Lung (tissue), 12 donors: ENCODE data around the gene CEP43. TPM values are rescaled to one million over a fixed set of nuclear protein-coding genes. Genes with fewer than 3 reads are reported as not detected.

Experiments
- ATAC-seq: fragments of 200-7000 bp; cut with Tn5 transposase; one replicate; pipeline ENCODE4 v1.9.1; 2020; ENCODE audit warnings: moderate number of reproducible peaks; ENCODE audit not compliant: insufficient read depth, low FRiP score
- DNase-seq, 3 donors: peaks; one replicate each; pipeline ENCODE4 v3.0.0-alpha.2; 2013 to 2017
- H3K27ac ChIP-seq, 2 donors: one replicate each; pipeline ENCODE4 v1.5.1; 2013; ENCODE audit warnings: mild to moderate bottlenecking in 2 of 2, moderate library complexity in 2 of 2, control low read depth in 1 of 2, inconsistent platforms in 1 of 2, low read depth in 1 of 2, low read length in 1 of 2
- H3K27me3 ChIP-seq, 3 donors: one replicate each; pipeline ENCODE4 v1.5.1; 2013; ENCODE audit warnings: low read length in 2 of 3; ENCODE audit not compliant: control insufficient read depth in 3 of 3, insufficient read depth in 3 of 3
- H3K36me3 ChIP-seq, 4 donors: one replicate each; pipeline ENCODE4 v1.5.1; 2013; ENCODE audit warnings: low read length in 4 of 4, mild to moderate bottlenecking in 1 of 4, moderate library complexity in 1 of 4; ENCODE audit not compliant: control insufficient read depth in 4 of 4, insufficient read depth in 4 of 4
- H3K4me1 ChIP-seq, 5 donors: one replicate each; pipeline ENCODE4 v1.5.1; 2013; ENCODE audit warnings: low read length in 5 of 5, mild to moderate bottlenecking in 2 of 5, moderate library complexity in 1 of 5; ENCODE audit not compliant: control insufficient read depth in 5 of 5, insufficient read depth in 5 of 5
- H3K4me3 ChIP-seq: one replicate; pipeline ENCODE4 v1.5.1; 2013; ENCODE audit warnings: mild to moderate bottlenecking, control low read depth, moderate library complexity
- H3K9ac ChIP-seq, 2 donors: one replicate each; pipeline ENCODE4 v1.5.1; 2013; ENCODE audit warnings: low read length in 2 of 2, control low read depth in 1 of 2; ENCODE audit not compliant: insufficient read depth in 1 of 2
- H3K9me3 ChIP-seq, 4 donors: one replicate each; pipeline ENCODE4 v1.5.1; 2013; ENCODE audit warnings: low read length in 3 of 4, mild to moderate bottlenecking in 1 of 4, moderate library complexity in 1 of 4; ENCODE audit not compliant: control insufficient read depth in 4 of 4, insufficient read depth in 3 of 4
- WGBS, 2 donors: extraction: QIAGEN DNeasy Blood & Tissue Kit; methylation state at CpG; one replicate each; pipeline ENCODE4 v1.1.7; 2013; 5-methylcytosine and 5-hydroxymethylcytosine counted together
- polyA plus RNA-seq, 2 donors: library from polyadenylated mRNA; stranded (reverse); fragments of 200-250 nt; gene quantifications; one replicate each; pipeline ENCODE4 v1.2.1, GENCODE V29; 2013
- total RNA-seq, 2 donors: library from RNA; depleted of rRNA in 1 of 2; stranded (reverse); fragments of >200 nt in 1 of 2; gene quantifications; one replicate each; pipeline ENCODE4 v1.2.1, GENCODE V29; 2014 to 2021
- TF ChIP-seq, protein P1 (sequence below): IDR thresholded peaks from 2 replicates; pipeline ENCODE4 v1.5.1; 2012; ENCODE audit warnings: mild to moderate bottlenecking; ENCODE audit errors: control extremely low read depth, extremely low read depth
- donor health status: control.
- donor health status: control.
- donor health status: Bipolar disorder and iron deficiency.
- donor health status: healthy.
- donor health status: DM: yes; HTN: yes; CAD: no.

CEP43 gene
- total and polyA plus RNA-seq, 4 donors: 6.6 to 43.2 (median 10.3) TPM

DNA sequence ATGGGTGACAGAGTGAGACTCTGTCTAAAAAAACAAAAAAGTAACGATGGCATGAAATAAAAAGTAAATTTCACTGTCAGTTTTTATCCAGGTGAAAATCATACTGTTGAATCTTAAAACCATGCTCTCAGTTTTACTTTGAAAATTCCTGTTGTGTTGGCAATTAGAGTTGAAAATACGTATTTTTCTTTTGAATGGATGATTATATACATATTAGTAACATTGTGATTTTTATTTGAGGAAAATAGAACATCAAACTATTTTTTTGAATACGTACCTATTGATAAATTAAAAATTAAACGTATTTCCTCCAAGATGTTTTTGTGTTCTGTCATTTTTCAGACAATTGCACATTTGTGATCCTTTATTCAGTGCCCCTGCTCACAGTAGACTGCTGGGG lies 14.7 kb downstream of the CEP43 start:
- Histone ChIP-seq H3K27me3 (no peaks in the 10 kb centered on the region), H3K27ac (no peak overlapping the region), H3K4me3 (no peak overlapping the region), H3K4me1 (no peaks in the 10 kb centered on the region), H3K9ac (no peak overlapping the region), H3K36me3 (peaks cover 13 to 17% (median 13%) of the 10 kb centered on the region in 4 donors), H3K9me3 (no peaks in the 10 kb centered on the region)
- WGBS, 2 donors: 97 to 99% methylated on average over 4 of the region's 4 CpGs
- no peak for DNase-seq
- TF ChIP-seq, protein P1, sequence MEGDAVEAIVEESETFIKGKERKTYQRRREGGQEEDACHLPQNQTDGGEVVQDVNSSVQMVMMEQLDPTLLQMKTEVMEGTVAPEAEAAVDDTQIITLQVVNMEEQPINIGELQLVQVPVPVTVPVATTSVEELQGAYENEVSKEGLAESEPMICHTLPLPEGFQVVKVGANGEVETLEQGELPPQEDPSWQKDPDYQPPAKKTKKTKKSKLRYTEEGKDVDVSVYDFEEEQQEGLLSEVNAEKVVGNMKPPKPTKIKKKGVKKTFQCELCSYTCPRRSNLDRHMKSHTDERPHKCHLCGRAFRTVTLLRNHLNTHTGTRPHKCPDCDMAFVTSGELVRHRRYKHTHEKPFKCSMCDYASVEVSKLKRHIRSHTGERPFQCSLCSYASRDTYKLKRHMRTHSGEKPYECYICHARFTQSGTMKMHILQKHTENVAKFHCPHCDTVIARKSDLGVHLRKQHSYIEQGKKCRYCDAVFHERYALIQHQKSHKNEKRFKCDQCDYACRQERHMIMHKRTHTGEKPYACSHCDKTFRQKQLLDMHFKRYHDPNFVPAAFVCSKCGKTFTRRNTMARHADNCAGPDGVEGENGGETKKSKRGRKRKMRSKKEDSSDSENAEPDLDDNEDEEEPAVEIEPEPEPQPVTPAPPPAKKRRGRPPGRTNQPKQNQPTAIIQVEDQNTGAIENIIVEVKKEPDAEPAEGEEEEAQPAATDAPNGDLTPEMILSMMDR: no peak
- ATAC-seq: no peak

DNA sequence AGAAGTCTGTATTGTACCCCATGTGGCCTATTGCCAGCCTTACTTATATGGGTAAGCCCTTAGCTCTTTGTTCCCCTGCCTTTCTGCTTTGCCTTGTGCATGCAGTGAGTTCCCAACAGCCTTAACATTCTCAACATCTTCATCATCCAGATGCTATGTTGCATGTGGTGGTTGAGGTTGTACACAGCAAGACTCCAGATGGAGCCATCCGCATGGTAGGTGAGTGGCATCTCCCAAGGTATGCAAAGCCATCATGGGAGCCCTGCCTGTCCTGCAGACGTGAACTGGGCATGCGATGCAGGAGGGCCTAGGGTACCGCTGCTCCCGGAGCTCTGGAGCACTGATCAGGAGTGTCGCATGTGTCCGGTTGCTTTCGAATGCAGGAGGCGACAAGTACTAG lies 16.1 kb downstream of the CEP43 start:
- H3K4me3 ChIP-seq: no peak overlapping the region
- TF ChIP-seq, protein P1: no peak
- H3K4me1 ChIP-seq: no peaks in the 10 kb centered on the region
- H3K36me3 ChIP-seq: peaks cover 10 to 19% (median 15%) of the 10 kb centered on the region in 4 donors
- no peak overlapping the region for H3K27ac ChIP-seq
- WGBS, 2 donors: 98 to 99% methylated on average over 9 of the region's 9 CpGs
- H3K9ac ChIP-seq: no peak overlapping the region
- DNase-seq (no peak), ATAC-seq (no peak)
- H3K9me3 ChIP-seq: no peaks in the 10 kb centered on the region
- no peaks in the 10 kb centered on the region for H3K27me3 ChIP-seq

GRCh38 chr6:167020206-167020605 lies 21.0 kb downstream of the CEP43 start:
- Histone ChIP-seq H3K4me1 (no peaks in the 10 kb centered on the region), H3K9ac (no peak overlapping the region), H3K9me3 (no peaks in the 10 kb centered on the region), H3K36me3 (peaks cover 7 to 10% (median 8%) of the 10 kb centered on the region in 4 donors), H3K4me3 (no peak overlapping the region), H3K27me3 (no peaks in the 10 kb centered on the region), H3K27ac (no peak overlapping the region)
- WGBS, 2 donors: 93 to 98% methylated on average over 3 of the region's 3 CpGs
- DNase-seq (no peak), ATAC-seq (no peak)
- TF ChIP-seq, protein P1: no peak

GRCh38 chr6:167027308-167027707 lies 28.1 kb downstream of the CEP43 start:
- DNase-seq (no peak), ATAC-seq (no peak)

More at GRCh38 chr6:167027308-167027707, 28.1 kb downstream of the CEP43 start:
- H3K9ac ChIP-seq: no peak overlapping the region
- no peak overlapping the region for H3K4me3 ChIP-seq
- TF ChIP-seq, protein P1: no peak
- H3K9me3 ChIP-seq: no peaks in the 10 kb centered on the region
- H3K27ac ChIP-seq: no peak overlapping the region
- WGBS, 2 donors: 90 to 95% methylated on average over 3 of the region's 3 CpGs
- H3K27me3 ChIP-seq: no peaks in the 10 kb centered on the region
- peaks cover 0 to 4% (median 0%) of the 10 kb centered on the region in 5 donors for H3K4me1 ChIP-seq
- H3K36me3 ChIP-seq: peaks cover 8 to 46% (median 18%) of the 10 kb centered on the region in 4 donors
